Measurements from ENCODE around the gene ACAP3.

Gene ACAP3

DNA sequence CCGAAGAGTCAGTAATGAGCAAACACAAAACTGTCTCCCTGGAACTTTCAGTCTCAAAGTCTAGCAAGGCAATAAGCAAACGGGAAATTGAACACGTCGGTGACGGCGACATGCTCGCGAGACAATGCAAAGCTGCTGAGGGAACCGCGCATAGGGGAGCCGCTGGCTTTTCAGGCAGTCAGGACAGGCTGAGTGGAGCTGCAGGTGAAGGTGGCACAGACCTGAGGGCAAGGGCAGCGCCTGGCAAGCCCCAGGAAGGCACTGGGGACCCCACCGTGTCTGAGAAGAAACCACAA, 11.9 kb upstream of the ACAP3 start:
- Histone ChIP-seq H4K20me1 (ENCODE audit: insufficient read depth, low read length, poor library complexity, severe bottlenecking) (peaks cover 48% of the 10 kb centered on the region), H3K36me3 (ENCODE audit: insufficient read depth, low read length) (peaks cover 7% of the 10 kb centered on the region; the same call in 1 of the 2 replicates)

DNA sequence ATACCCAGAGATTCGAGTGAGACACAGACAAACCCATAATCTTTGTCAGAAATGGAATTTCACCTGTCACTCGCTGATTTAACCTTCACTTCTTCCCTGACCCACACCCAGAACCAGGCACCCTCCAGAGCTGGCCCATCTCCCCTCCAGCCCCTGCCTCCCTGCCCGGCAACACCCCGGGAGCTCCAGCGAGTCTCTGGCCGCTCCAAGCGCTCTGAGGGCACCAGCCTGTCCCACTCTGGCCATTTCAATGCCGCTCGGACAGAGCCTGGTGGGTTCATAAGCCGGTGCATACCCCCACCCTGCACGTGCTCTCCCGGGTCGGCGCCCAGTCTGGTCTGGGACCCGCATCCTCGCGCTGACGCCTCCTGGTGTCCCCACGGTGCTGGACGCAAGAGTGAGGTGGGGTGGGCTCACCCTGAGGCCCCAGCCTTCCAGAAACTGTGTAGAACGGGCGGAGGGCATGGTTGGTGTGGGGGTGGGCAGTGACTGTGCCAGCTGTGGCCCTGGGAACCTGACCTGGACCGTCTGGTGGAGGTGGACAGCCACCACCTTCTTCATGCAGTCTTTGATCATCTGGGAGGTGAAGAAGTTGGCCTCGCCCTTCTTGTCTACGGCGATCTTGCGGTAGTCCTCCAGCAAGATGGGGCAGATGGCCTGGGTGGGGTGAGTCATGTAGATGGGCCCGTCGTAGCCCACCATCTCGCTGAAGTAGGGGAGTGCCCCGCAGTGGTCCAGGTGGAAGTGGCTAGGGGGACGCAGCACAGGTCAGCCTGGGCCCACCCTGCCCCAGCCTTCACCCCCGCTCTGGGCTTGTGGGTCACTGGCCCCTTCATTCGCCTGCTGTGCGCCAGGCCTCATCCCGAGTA, 11.3 kb upstream of the ACAP3 start:
- Histone ChIP-seq H3K9me3 (ENCODE audit: insufficient read depth, low read depth, low read length) (no peaks in the 10 kb centered on the region), H3K4me2 (ENCODE audit: low read depth, low read length, poor library complexity, severe bottlenecking) (no peak overlapping the region), H4K20me1 (ENCODE audit: insufficient read depth, low read length, poor library complexity, severe bottlenecking) (peaks cover 49% of the 10 kb centered on the region), H3K36me3 (ENCODE audit: insufficient read depth, low read length) (peaks cover 13% of the 10 kb centered on the region; the same call in 1 of the 2 replicates), H3K79me2 (ENCODE audit: insufficient read depth, low read length) (peaks cover 53% of the 10 kb centered on the region), H2AFZ (ENCODE audit: low read length) (no peak overlapping the region), H3K4me1 (ENCODE audit: insufficient read depth, low read length, poor library complexity, severe bottlenecking) (peaks cover 21% of the 10 kb centered on the region), H3K27me3 (ENCODE audit: insufficient read depth, low read length, poor library complexity, severe bottlenecking) (no peaks in the 10 kb centered on the region), H3K9me2 (replicated peaks; ENCODE audit: low read depth, low read length) (no peaks in the 10 kb centered on the region), H3K4me3 (ENCODE audit: low read length, poor library complexity, severe bottlenecking) (no peak overlapping the region), H3K9ac (ENCODE audit: low read depth, low read length, poor library complexity, severe bottlenecking) (no peak overlapping the region), H3F3A (ENCODE audit: low read depth) (no peaks in the 10 kb centered on the region)
- TF ChIP-seq CTCF (conservative IDR thresholded peaks at IDR 0.05; ENCODE audit: low read length) (no peak), EZH2phosphoT487 (IDR thresholded peaks at IDR 0.05; ENCODE audit: borderline replicate concordance) (no peak)

More for the DNA sequence above, 11.9 kb upstream of the ACAP3 start:
- H3K9me3 ChIP-seq (ENCODE audit: insufficient read depth, low read depth, low read length) = no peaks in the 10 kb centered on the region
- peaks cover 58% of the 10 kb centered on the region for H3K79me2 ChIP-seq (ENCODE audit: insufficient read depth, low read length)
- H3K9me2 ChIP-seq (replicated peaks; ENCODE audit: low read depth, low read length) = no peaks in the 10 kb centered on the region
- H3K9ac ChIP-seq (ENCODE audit: low read depth, low read length, poor library complexity, severe bottlenecking) = no peak overlapping the region
- TF ChIP-seq EZH2phosphoT487 (IDR thresholded peaks at IDR 0.05; ENCODE audit: borderline replicate concordance) (no peak), CTCF (conservative IDR thresholded peaks at IDR 0.05; ENCODE audit: low read length) (no peak)
- H3F3A ChIP-seq (ENCODE audit: low read depth) = no peaks in the 10 kb centered on the region
- H3K4me3 ChIP-seq (ENCODE audit: low read length, poor library complexity, severe bottlenecking) = no peak overlapping the region
- no peak overlapping the region for H3K4me2 ChIP-seq (ENCODE audit: low read depth, low read length, poor library complexity, severe bottlenecking)
- no peaks in the 10 kb centered on the region for H3K27me3 ChIP-seq (ENCODE audit: insufficient read depth, low read length, poor library complexity, severe bottlenecking)
- peaks cover 21% of the 10 kb centered on the region for H3K4me1 ChIP-seq (ENCODE audit: insufficient read depth, low read length, poor library complexity, severe bottlenecking)
- H2AFZ ChIP-seq (ENCODE audit: low read length) = no peak overlapping the region

DNA sequence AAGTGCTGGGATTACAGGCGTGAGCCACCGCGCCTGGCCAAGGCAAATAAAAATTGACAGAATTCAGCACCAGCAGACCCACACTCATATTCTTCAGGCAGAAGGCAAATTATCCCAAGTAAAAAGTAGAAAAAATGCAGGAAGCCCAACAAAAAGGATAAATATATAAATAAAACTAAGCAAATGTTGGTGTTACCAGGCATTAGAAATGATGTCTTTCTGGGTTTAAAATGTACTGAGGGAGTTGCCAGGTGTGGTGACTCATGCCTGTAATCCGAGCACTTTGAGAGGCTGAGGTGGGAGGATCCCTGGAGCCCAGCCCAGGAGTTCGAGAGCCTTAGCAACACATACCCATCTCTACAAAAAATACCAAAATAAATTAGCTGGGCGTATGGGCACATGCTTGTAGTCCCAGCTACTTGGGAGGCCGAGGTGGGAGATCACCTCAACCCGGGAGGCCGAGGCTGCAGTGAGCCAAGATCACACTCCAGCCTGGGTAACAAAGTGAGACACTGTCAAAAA, 10.5 kb upstream of the ACAP3 start:
- Histone ChIP-seq H3K9me3 (ENCODE audit: insufficient read depth, low read depth, low read length) (no peaks in the 10 kb centered on the region), H3K27me3 (ENCODE audit: insufficient read depth, low read length, poor library complexity, severe bottlenecking) (no peaks in the 10 kb centered on the region), H4K20me1 (ENCODE audit: insufficient read depth, low read length, poor library complexity, severe bottlenecking) (peaks cover 44% of the 10 kb centered on the region), H3F3A (ENCODE audit: low read depth) (no peaks in the 10 kb centered on the region), H3K36me3 (ENCODE audit: insufficient read depth, low read length) (peaks cover 21% of the 10 kb centered on the region; the same call in 1 of the 2 replicates), H3K9ac (ENCODE audit: low read depth, low read length, poor library complexity, severe bottlenecking) (no peak overlapping the region), H3K79me2 (ENCODE audit: insufficient read depth, low read length) (peaks cover 54% of the 10 kb centered on the region), H2AFZ (ENCODE audit: low read length) (no peak overlapping the region), H3K4me1 (ENCODE audit: insufficient read depth, low read length, poor library complexity, severe bottlenecking) (peaks cover 17% of the 10 kb centered on the region), H3K4me2 (ENCODE audit: low read depth, low read length, poor library complexity, severe bottlenecking) (no peak overlapping the region), H3K9me2 (replicated peaks; ENCODE audit: low read depth, low read length) (no peaks in the 10 kb centered on the region), H3K4me3 (ENCODE audit: low read length, poor library complexity, severe bottlenecking) (no peak overlapping the region)
- no peak for TF ChIP-seq CTCF (conservative IDR thresholded peaks at IDR 0.05; ENCODE audit: low read length)
- no peak for TF ChIP-seq EZH2phosphoT487 (IDR thresholded peaks at IDR 0.05; ENCODE audit: borderline replicate concordance)

Measured in Loucy (cell line).